ENCODE data around the gene DHRS3.
"Not testable (repeated sequence)": the region's sequence is repeated elsewhere in the genome, so short reads cannot be mapped to it uniquely, and the experiment has no call there.

The DHRS3 gene

GRCh38 chr1:12539705-12540579 is 78.1 kb downstream of the DHRS3 start:
- DNase-seq (ENCODE audit: low read depth in 2 of 2) = no peak

GRCh38 chr1:12539320-12539704 is 78.7 kb downstream of the DHRS3 start:
- no peak for DNase-seq (ENCODE audit: low read depth in 2 of 2)

GRCh38 chr1:12538536-12538935 is 79.5 kb downstream of the DHRS3 start:
- DNase-seq (ENCODE audit: low read depth in 2 of 2) = not testable (repeated sequence)

GRCh38 chr1:12537906-12538461 is 80.0 kb downstream of the DHRS3 start:
- DNase-seq (ENCODE audit: low read depth in 2 of 2) = no peak

- no peak for DNase-seq (ENCODE audit: low read depth in 2 of 2)
Observed at GRCh38 chr1:12537294-12537693, 80.7 kb downstream of the DHRS3 start.

- DNase-seq (ENCODE audit: low read depth in 2 of 2) = no peak
Observed at GRCh38 chr1:12536023-12536639, 81.9 kb downstream of the DHRS3 start.

GRCh38 chr1:12532405-12533315 is 85.3 kb downstream of the DHRS3 start:
- no peak for DNase-seq (ENCODE audit: low read depth in 2 of 2)

GRCh38 chr1:12531179-12531499 is 86.9 kb downstream of the DHRS3 start:
- no peak for DNase-seq (ENCODE audit: low read depth in 2 of 2)

GRCh38 chr1:12530462-12531178 is 87.4 kb downstream of the DHRS3 start:
- no peak for DNase-seq (ENCODE audit: low read depth in 2 of 2)

GRCh38 chr1:12529640-12530174 is 88.3 kb downstream of the DHRS3 start:
- DNase-seq (ENCODE audit: low read depth in 2 of 2) = no peak

- no peak for DNase-seq (ENCODE audit: low read depth in 2 of 2)
Observed at GRCh38 chr1:12528021-12528852, 89.8 kb downstream of the DHRS3 start.

- no peak for DNase-seq (ENCODE audit: low read depth in 2 of 2)
Observed at GRCh38 chr1:12527564-12527963, 90.4 kb downstream of the DHRS3 start.

- DNase-seq (ENCODE audit: low read depth in 2 of 2) = no peak
Observed at GRCh38 chr1:12525311-12526181, 92.5 kb downstream of the DHRS3 start.

- DNase-seq (ENCODE audit: low read depth in 2 of 2) = no peak
Observed at GRCh38 chr1:12524266-12524665, 93.7 kb downstream of the DHRS3 start.

- not testable (repeated sequence) for DNase-seq (ENCODE audit: low read depth in 2 of 2)
Observed at GRCh38 chr1:12522780-12523179, 95.2 kb downstream of the DHRS3 start.

- DNase-seq (ENCODE audit: low read depth in 2 of 2) = no peak
Observed at GRCh38 chr1:12521096-12521495, 96.9 kb downstream of the DHRS3 start.

GRCh38 chr1:12519693-12520364 is 98.2 kb downstream of the DHRS3 start:
- DNase-seq (ENCODE audit: low read depth in 2 of 2) = no peak

GRCh38 chr1:12518931-12519692 is 98.9 kb downstream of the DHRS3 start:
- peak in 1 of 2 donors; percentile 10 for DNase-seq (ENCODE audit: low read depth in 2 of 2)

Data from stimulated activated CD8-positive, alpha-beta memory T cell treated with anti-CD3 and anti-CD28 coated beads, Interleukin-15, amount 100 ng/mL, for 4 hours (primary cell).